Testis (tissue), 2 donors: ENCODE results near the gene C5AR2.
"Not testable (repeated sequence)": the region's sequence is repeated elsewhere in the genome, so short reads cannot be mapped to it uniquely, and the experiment has no call there.

ENCODE experiments used
- CTCF ChIP-seq, 3 experiments: fragments of 450-650 bp in 2 of 3; fragments of 200-600 bp in 1 of 3; sonication (generic) in 1 of 3; IDR thresholded peaks; one replicate each; pipeline ENCODE4 v1.5.1; 2016 to 2019; ENCODE audit warnings: antibody characterized with exemption in 3 of 3, mild to moderate bottlenecking in 2 of 3, moderate library complexity in 1 of 3
- POLR2A ChIP-seq: fragments of 450-650 bp; IDR thresholded peaks from one replicate; pipeline ENCODE4 v1.6.1; 2017; ENCODE audit warnings: antibody characterized with exemption, mild to moderate bottlenecking, moderate library complexity

DNA sequence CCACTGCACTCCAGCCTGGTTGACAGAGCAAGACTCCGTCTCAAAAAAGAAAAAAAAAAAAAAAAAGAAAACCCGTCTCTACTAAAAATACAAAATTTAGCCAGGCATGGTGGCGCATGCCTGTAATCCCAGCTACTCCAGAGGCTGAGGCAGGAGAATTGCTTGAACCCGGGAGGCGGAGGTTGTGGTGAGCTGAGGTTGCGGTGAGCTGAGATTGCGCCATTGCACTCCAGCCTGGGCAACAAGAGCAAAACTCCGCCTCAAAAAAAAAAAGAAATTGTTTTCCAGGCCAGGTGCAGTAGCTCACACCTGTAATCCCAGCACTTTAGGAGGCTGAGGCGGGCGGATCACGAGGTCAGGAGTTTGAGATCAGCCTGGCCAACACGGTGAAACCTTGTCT, 54.6 kb downstream of the C5AR2 start:
- TF ChIP-seq CTCF (IDR thresholded peaks at IDR 0.05); POLR2A: not testable (repeated sequence)
